HepG2 (cell line): ENCODE data around the gene HADHA. TPM values are rescaled to one million over a fixed set of nuclear protein-coding genes. Genes with fewer than 3 reads are reported as not detected.
A peak's percentile ranks its signal among the peaks of the same experiment; 100 is the strongest.

Source experiments
- ATAC-seq: fragments of 200-7000 bp; cut with Tn5 transposase; 3 replicates; pipeline ENCODE4 v1.9.1; 2020; ENCODE audit warnings: mild to moderate bottlenecking, moderate library complexity
- BruUV-seq: library from RNA; stranded (reverse); fragments of 400-500 nt; replicated peaks from 2 replicates; lab custom pipeline; 2021; lab: Mats Ljungman, UMichigan
- CTCF ChIA-PET: fragments of 300-600 bp; formaldehyde crosslinking; extraction: SDS; loops from one replicate; lab custom pipeline; 2021; ENCODE audit warnings: low total read pairs, inconsistent platforms, low intra/inter-chr PET ratio; lab: Yijun Ruan, JAX
- POLR2A ChIA-PET: fragments of 350-600 bp; sonication (Branson Sonifier 250); formaldehyde crosslinking; loops from one replicate; lab custom pipeline; 2020; ENCODE audit warnings: antibody characterized with exemption, inconsistent platforms; lab: Yijun Ruan, JAX
- DNase-seq: peaks from one replicate; pipeline ENCODE4 v3.0.0-alpha.2; 2015; ENCODE audit warnings: low spot score
- FAIRE-seq: peaks from 3 replicates; lab custom pipeline; 2011; peaks lifted over from hg19 to GRCh38; lab: Jason Lieb, UNC
- H2AFZ ChIP-seq: one replicate; pipeline ENCODE4 v1.6.1; 2011; ENCODE audit warnings: low read length, inconsistent platforms
- H3K27ac ChIP-seq: fragments of 300-600 bp; 3 replicates; pipeline ENCODE4 v1.8.0; 2011; ENCODE audit warnings: mixed run types, mild to moderate bottlenecking, mixed read lengths, low read length, inconsistent platforms; ENCODE audit not compliant: insufficient read depth; ENCODE audit errors: extremely low read length
- H3K27me3 ChIP-seq, 2 experiments: fragments of 200-600 bp in 1 of 2; 2 replicates in 1 of 2; 3 replicates in 1 of 2; pipeline versions ENCODE4 v1.6.0 to v1.8.0; 2011; ENCODE audit warnings: low read length in 2 of 2, mild to moderate bottlenecking in 2 of 2, moderate library complexity in 2 of 2, inconsistent platforms in 1 of 2; ENCODE audit not compliant: insufficient read depth in 2 of 2, control insufficient read depth in 1 of 2
- H3K36me3 ChIP-seq, 2 experiments: fragments of 200-600 bp in 1 of 2; replicated peaks in 1 of 2; 2 replicates in 1 of 2; 3 replicates in 1 of 2; pipeline versions ENCODE4 v1.5.1 to v1.8.0; 2011; ENCODE audit warnings: low read length in 2 of 2, inconsistent platforms in 1 of 2; ENCODE audit not compliant: insufficient read depth in 2 of 2, control insufficient read depth in 1 of 2
- H3K4me1 ChIP-seq: 2 replicates; pipeline ENCODE4 v1.5.1; 2012; ENCODE audit warnings: low read length, inconsistent platforms; ENCODE audit not compliant: insufficient read depth
- H3K4me2 ChIP-seq: 2 replicates; pipeline ENCODE4 v1.6.0; 2011; ENCODE audit warnings: low read depth, low read length, inconsistent platforms
- H3K4me3 ChIP-seq, 3 experiments: fragments of 200-600 bp in 1 of 3; sonication (generic), shearing (Covaris generic) in 1 of 3; replicated peaks in 1 of 3; 2 replicates each; pipeline ENCODE4 v1.5.1; 2011 to 2016; ENCODE audit warnings: low read length in 3 of 3, inconsistent platforms in 2 of 3, low read depth in 2 of 3, mild to moderate bottlenecking in 2 of 3, control low read depth in 1 of 3, mixed read lengths in 1 of 3; ENCODE audit not compliant: insufficient read depth in 1 of 3
- H3K79me2 ChIP-seq: one replicate; pipeline ENCODE4 v1.6.1; 2011; ENCODE audit warnings: low read length, inconsistent platforms; ENCODE audit not compliant: insufficient read depth
- H3K9ac ChIP-seq: 2 replicates; pipeline ENCODE4 v1.6.0; 2011; ENCODE audit warnings: mild to moderate bottlenecking, low read depth, low read length, inconsistent platforms; ENCODE audit not compliant: insufficient read depth
- H3K9me3 ChIP-seq: 2 replicates; pipeline ENCODE4 v1.5.1; 2012; ENCODE audit warnings: mild to moderate bottlenecking, low read length
- H4K20me1 ChIP-seq: 2 replicates; pipeline ENCODE4 v1.6.0; 2011; ENCODE audit warnings: inconsistent platforms, mild to moderate bottlenecking, low read length, moderate library complexity; ENCODE audit not compliant: insufficient read depth
- HBP1 ChIP-seq: IDR thresholded peaks from 2 replicates; pipeline ENCODE4 v1.6.1; 2016; ENCODE audit warnings: low read depth, control low read depth
- REST ChIP-seq, 2 experiments: IDR thresholded peaks; 2 replicates each; pipeline ENCODE4 v1.6.1; 2011 to 2012; ENCODE audit warnings: low read length in 2 of 2, borderline replicate concordance in 1 of 2, low read depth in 1 of 2, mild to moderate bottlenecking in 1 of 2, moderate library complexity in 1 of 2
- whole genome bisulfite sequencing: methylation state at CpG from one replicate; pipeline ENCODE4 v1.1.6; 2017; ENCODE audit warnings: low lambda C conversion rate; 5-methylcytosine and 5-hydroxymethylcytosine counted together
- in situ Hi-C: cut with HindIII; loops from 2 replicates; pipeline ENCODE4 v1.10.0; 2017; ENCODE audit warnings: low pct_unique_long_range_greater_than_20kb; ENCODE audit not compliant: extremely low pct_ligation_motif_present
- intact Hi-C: fragments of 100-400 bp; cut with micrococcal nuclease; formaldehyde crosslinking; loops from one replicate; pipeline ENCODE4 v1.10.0; 2022; ENCODE audit not compliant: unreplicated experiment
- polyA plus RNA-seq, 8 experiments: library from polyadenylated mRNA; depleted of rRNA in 3 of 8; stranded (reverse) in 7 of 8; unstranded in 1 of 8; fragments of >200 nt; fragmentation: Illumina TruSeq in 4 of 8; extraction: Trizol in 4 of 8; gene quantifications; 2 replicates each; pipeline versions ENCODE4 v1.2.1 to v1.2.3, GENCODE V29; 2011 to 2016; ENCODE audit warnings: low read depth in 4 of 8, missing spikeins in 1 of 8, mixed read lengths in 1 of 8; ENCODE audit not compliant: insufficient read depth in 1 of 8
- total RNA-seq, 5 experiments: library from RNA; depleted of rRNA; stranded (reverse); fragments of >200 nt; fragmentation: Illumina TruSeq; extraction: Trizol; gene quantifications; 2 replicates each; pipeline ENCODE4 v1.2.3, GENCODE V29; 2016; ENCODE audit warnings: low read depth in 1 of 5

HADHA gene
- total and polyA plus RNA-seq, 2 of the 13 experiments (the other 11 are each of a cell fraction or from before 2014, with no cell fraction given), result 102 to 270 TPM

- no peak overlapping the region for H3K27ac ChIP-seq
- H3K79me2 ChIP-seq, result no peaks in the 10 kb centered on the region
- H3K36me3 ChIP-seq, result no peaks in the 10 kb centered on the region
- no peak overlapping the region for H3K9ac ChIP-seq
- POLR2A ChIA-PET, result no interaction called here
- no peak for ATAC-seq
- H3K27me3 ChIP-seq, result peaks cover 15 to 57% of the 10 kb centered on the region in 2 experiments
- CTCF ChIA-PET, result no interaction called here
- peaks cover 26% of the 10 kb centered on the region for H3K4me1 ChIP-seq
- no TSS peak for BruUV-seq
- H4K20me1 ChIP-seq, result no peaks in the 10 kb centered on the region; the same call in 1 of the 2 replicates
- FAIRE-seq, result no peak
- WGBS, result 51% methylated on average over 10 of the region's 10 CpGs
- H2AFZ ChIP-seq, result no peak overlapping the region
- intact Hi-C loops, result loop anchor here (5.0 kb wide), 1 partner anchor 152 kb away; no protein-coding TSS in a partner anchor
- H3K9me3 ChIP-seq, result no peaks in the 10 kb centered on the region
- H3K4me3 ChIP-seq, result no peak overlapping the region
- no peak overlapping the region for H3K4me2 ChIP-seq
- DNase-seq, result no peak
- in situ Hi-C loops, result no loop called here
- no peak for TF ChIP-seq HBP1 (CRISPR knock-in tag)
- peak in 1 of 2 experiments; percentile 42; a peak in 1 of 4 replicates for TF ChIP-seq REST (IDR thresholded peaks at IDR 0.05; ENCODE audit: borderline replicate concordance in 1 of 2, low read depth in 1 of 2, low read length in 2 of 2)
Measured at GRCh38 chr2:26174691-26175465, 69.6 kb downstream of the HADHA start.
